BE2C (cell line): ENCODE data around the gene SLC13A3.

ENCODE experiments used
- DNase-seq: peaks from one replicate; pipeline ENCODE4 v3.0.0-alpha.2; 2020
- H3K27me3 ChIP-seq: fragments of 250-450 bp; sonication (Bioruptor Pico); 2 replicates; pipeline ENCODE4 v1.5.1; 2020; ENCODE audit warnings: mild to moderate bottlenecking
- H3K36me3 ChIP-seq: fragments of 250-450 bp; sonication (Bioruptor Pico); 2 replicates; pipeline ENCODE4 v1.5.1; 2020; ENCODE audit warnings: mild to moderate bottlenecking
- H3K4me1 ChIP-seq: fragments of 250-450 bp; sonication (Bioruptor Pico); 2 replicates; pipeline ENCODE4 v1.5.1; 2020
- H3K4me3 ChIP-seq: 2 replicates; pipeline ENCODE4 v1.5.1; 2011; ENCODE audit warnings: low read depth, low read length
- H3K9me3 ChIP-seq: fragments of 250-450 bp; sonication (Bioruptor Pico); 2 replicates; pipeline ENCODE4 v1.5.1; 2020
- CTCF ChIP-seq: IDR thresholded peaks from 2 replicates; pipeline ENCODE4 v1.5.1; 2012; ENCODE audit warnings: mild to moderate bottlenecking, low read depth, low read length

Gene SLC13A3

GRCh38 chr20:46549188-46549972 lies 101.9 kb downstream of the SLC13A3 start:
- Histone ChIP-seq H3K4me1 (no peaks in the 10 kb centered on the region), H3K36me3 (no peaks in the 10 kb centered on the region), H3K9me3 (no peaks in the 10 kb centered on the region), H3K4me3 (no peak overlapping the region), H3K27me3 (peaks cover 8% of the 10 kb centered on the region)
- DNase-seq, result no peak
- TF ChIP-seq CTCF, result no peak

GRCh38 chr20:46548688-46549087 lies 102.6 kb downstream of the SLC13A3 start:
- peaks cover 11% of the 10 kb centered on the region for H3K27me3 ChIP-seq
- H3K36me3 ChIP-seq, result no peaks in the 10 kb centered on the region
- H3K4me1 ChIP-seq, result no peaks in the 10 kb centered on the region
- H3K4me3 ChIP-seq, result no peak overlapping the region
- DNase-seq, result no peak
- no peak for TF ChIP-seq CTCF
- H3K9me3 ChIP-seq, result no peaks in the 10 kb centered on the region

- Histone ChIP-seq H3K9me3 (no peaks in the 10 kb centered on the region), H3K27me3 (peaks cover 11% of the 10 kb centered on the region), H3K4me3 (no peak overlapping the region), H3K4me1 (no peaks in the 10 kb centered on the region), H3K36me3 (no peaks in the 10 kb centered on the region)
- no peak for TF ChIP-seq CTCF
- DNase-seq, result no peak
Measured at GRCh38 chr20:46547995-46548394, 103.3 kb downstream of the SLC13A3 start.

GRCh38 chr20:46546936-46547335 lies 104.3 kb downstream of the SLC13A3 start:
- no peak for TF ChIP-seq CTCF
- no peak for DNase-seq
- Histone ChIP-seq H3K27me3 (peaks cover 18% of the 10 kb centered on the region; the same call in 1 of the 2 replicates), H3K36me3 (no peaks in the 10 kb centered on the region), H3K4me1 (no peaks in the 10 kb centered on the region), H3K9me3 (no peaks in the 10 kb centered on the region), H3K4me3 (no peak overlapping the region)

- Histone ChIP-seq H3K4me3 (no peak overlapping the region), H3K9me3 (no peaks in the 10 kb centered on the region), H3K27me3 (peaks cover 25% of the 10 kb centered on the region), H3K4me1 (no peaks in the 10 kb centered on the region), H3K36me3 (no peaks in the 10 kb centered on the region)
- DNase-seq, result peak; percentile 41
- TF ChIP-seq CTCF, result no peak
Measured at GRCh38 chr20:46546298-46546697, 105.0 kb downstream of the SLC13A3 start.

- Histone ChIP-seq H3K4me1 (no peaks in the 10 kb centered on the region), H3K27me3 (peaks cover 30% of the 10 kb centered on the region)
Measured at GRCh38 chr20:46545827-46546138, 105.5 kb downstream of the SLC13A3 start.

More at GRCh38 chr20:46545827-46546138, 105.5 kb downstream of the SLC13A3 start:
- TF ChIP-seq CTCF, result no peak
- Histone ChIP-seq H3K4me3 (no peak overlapping the region), H3K36me3 (no peaks in the 10 kb centered on the region), H3K9me3 (no peaks in the 10 kb centered on the region)
- DNase-seq, result no peak
